Thyroid gland (tissue), 4 donors: ENCODE measurements around the gene PTPRT. TPM values are rescaled to one million over a fixed set of nuclear protein-coding genes. Genes with fewer than 3 reads are reported as not detected.

Source experiments
- DNase-seq, 2 donors: peaks; one replicate each; pipeline ENCODE4 v3.0.0-alpha.2; 2019
- H3K27ac ChIP-seq, 3 donors: fragments of 200-600 bp; sonication (generic); 1 replicate in 2 of 3; 2 replicates in 1 of 3; pipeline ENCODE4 v1.5.1; 2016 to 2019; ENCODE audit warnings: mild to moderate bottlenecking in 1 of 3, moderate library complexity in 1 of 3
- H3K27me3 ChIP-seq: fragments of 200-600 bp; sonication (generic); one replicate; pipeline ENCODE4 v1.5.1; 2019
- H3K36me3 ChIP-seq, 2 donors: fragments of 200-600 bp; sonication (generic); one replicate each; pipeline ENCODE4 v1.5.1; 2016 to 2019
- H3K4me1 ChIP-seq, 2 donors: fragments of 200-600 bp; sonication (generic); one replicate each; pipeline ENCODE4 v1.5.1; 2017 to 2019
- H3K4me3 ChIP-seq, 3 donors: fragments of 200-600 bp; sonication (generic); replicated peaks in 1 of 3; 1 replicate in 2 of 3; 2 replicates in 1 of 3; pipeline ENCODE4 v1.5.1; 2016; ENCODE audit warnings: mild to moderate bottlenecking in 1 of 3
- H3K9me3 ChIP-seq: fragments of 200-600 bp; sonication (generic); one replicate; pipeline ENCODE4 v1.5.1; 2017
- CTCF ChIP-seq, 6 experiments: fragments of 200-600 bp in 3 of 6; fragments of 450-650 bp in 3 of 6; sonication (generic) in 3 of 6; IDR thresholded peaks; one replicate each; pipeline ENCODE4 v1.5.1; 2016 to 2019; ENCODE audit warnings: antibody characterized with exemption in 6 of 6, mild to moderate bottlenecking in 2 of 6, inconsistent platforms in 1 of 6, moderate library complexity in 1 of 6
- POLR2A ChIP-seq, 2 donors: fragments of 450-650 bp; IDR thresholded peaks; one replicate each; pipeline ENCODE4 v1.6.1; 2017; ENCODE audit warnings: antibody characterized with exemption in 2 of 2, mild to moderate bottlenecking in 2 of 2, moderate library complexity in 1 of 2
- WGBS, 2 donors: methylation state at CpG; one replicate each; pipeline ENCODE4 v1.1.5; 2017; 5-methylcytosine and 5-hydroxymethylcytosine counted together
- intact Hi-C: fragments of 100-400 bp; cut with DNase I; formaldehyde crosslinking; loops from one replicate; pipeline ENCODE4 v1.15.1; 2023
- total RNA-seq, 4 donors: library from RNA; depleted of rRNA; stranded (reverse); fragments of >200 nt; gene quantifications; one replicate each; pipeline ENCODE4 v1.2.3, GENCODE V29; 2016

Gene PTPRT
- total RNA-seq, 4 donors from 2014 or later: 0.11 to 0.15 TPM; not detected in 2

GRCh38 chr20:43188861-43189553, 699 bp downstream of the PTPRT start:
- WGBS, 2 donors: 1 to 2% methylated on average over 22 to 47 of the region's 64 CpGs
- H3K27me3 ChIP-seq: no peaks in the 10 kb centered on the region
- H3K9me3 ChIP-seq: no peaks in the 10 kb centered on the region
- no peak for TF ChIP-seq POLR2A (IDR thresholded peaks at IDR 0.05)
- no peak for TF ChIP-seq CTCF (IDR thresholded peaks at IDR 0.05)
- intact Hi-C loops: no loop called here
- H3K27ac ChIP-seq: no peak overlapping the region
- H3K4me1 ChIP-seq: no peaks in the 10 kb centered on the region
- no peak for DNase-seq
- H3K36me3 ChIP-seq: no peaks in the 10 kb centered on the region
- H3K4me3 ChIP-seq: no peak overlapping the region

- H3K4me1 ChIP-seq: no peaks in the 10 kb centered on the region
These were observed 1.5 kb downstream of the PTPRT start for GRCh38 chr20:43188234-43188653.

GRCh38 chr20:43187476-43188233, 2.1 kb downstream of the PTPRT start:
- no peaks in the 10 kb centered on the region for H3K4me1 ChIP-seq
- H3K9me3 ChIP-seq: no peaks in the 10 kb centered on the region
- no peak for TF ChIP-seq POLR2A (IDR thresholded peaks at IDR 0.05)
- peak; percentile 41 to 77 (median 43) for TF ChIP-seq CTCF (IDR thresholded peaks at IDR 0.05)
- 6% methylated on average over 22 to 24 of the region's 24 CpGs for WGBS, 2 donors
- H3K36me3 ChIP-seq: no peaks in the 10 kb centered on the region
- H3K27me3 ChIP-seq: no peaks in the 10 kb centered on the region
- no peak overlapping the region for H3K27ac ChIP-seq
- no peak overlapping the region for H3K4me3 ChIP-seq
- intact Hi-C loops: no loop called here
- peak; percentile 43 to 50 for DNase-seq

More at GRCh38 chr20:43188234-43188653, 1.5 kb downstream of the PTPRT start:
- no peak for DNase-seq
- 1 to 5% methylated on average over 16 of the region's 16 CpGs for WGBS, 2 donors
- intact Hi-C loops: no loop called here
- no peak overlapping the region for H3K4me3 ChIP-seq
- H3K27me3 ChIP-seq: no peaks in the 10 kb centered on the region
- no peak overlapping the region for H3K27ac ChIP-seq
- no peaks in the 10 kb centered on the region for H3K9me3 ChIP-seq
- H3K36me3 ChIP-seq: no peaks in the 10 kb centered on the region
- TF ChIP-seq CTCF (IDR thresholded peaks at IDR 0.05) (no peak), POLR2A (IDR thresholded peaks at IDR 0.05) (no peak)

- H3K4me1 ChIP-seq: no peaks in the 10 kb centered on the region
- H3K4me3 ChIP-seq: no peak overlapping the region
- no peaks in the 10 kb centered on the region for H3K36me3 ChIP-seq
- TF ChIP-seq CTCF (IDR thresholded peaks at IDR 0.05) (no peak), POLR2A (IDR thresholded peaks at IDR 0.05) (no peak)
- intact Hi-C loops: no loop called here
- no peaks in the 10 kb centered on the region for H3K9me3 ChIP-seq
- no peaks in the 10 kb centered on the region for H3K27me3 ChIP-seq
- WGBS, 2 donors: 49 to 60% methylated on average over 9 of the region's 9 CpGs
- DNase-seq: no peak
- no peak overlapping the region for H3K27ac ChIP-seq
These were observed 3.4 kb downstream of the PTPRT start for GRCh38 chr20:43186312-43186711.

GRCh38 chr20:43185901-43186300, 3.8 kb downstream of the PTPRT start:
- TF ChIP-seq POLR2A (IDR thresholded peaks at IDR 0.05) (no peak), CTCF (IDR thresholded peaks at IDR 0.05) (no peak)
- 76 to 90% methylated on average over 4 of the region's 4 CpGs for WGBS, 2 donors
- intact Hi-C loops: no loop called here
- Histone ChIP-seq H3K9me3 (no peaks in the 10 kb centered on the region), H3K27ac (no peak overlapping the region), H3K4me3 (no peak overlapping the region), H3K4me1 (no peaks in the 10 kb centered on the region), H3K27me3 (no peaks in the 10 kb centered on the region), H3K36me3 (no peaks in the 10 kb centered on the region)
- DNase-seq: no peak
